DND-41 (cell line): ENCODE measurements around the gene SPACA6.

Source experiments
- CTCF ChIP-seq: IDR thresholded peaks from 2 replicates; pipeline ENCODE4 v1.5.1; 2012; ENCODE audit warnings: borderline replicate concordance, low read length, moderate library complexity, mild to moderate bottlenecking; ENCODE audit not compliant: poor library complexity, severe bottlenecking; ENCODE audit errors: extremely low read depth
- EZH2 ChIP-seq: IDR thresholded peaks from 3 replicates; pipeline ENCODE4 v1.6.1; 2012; ENCODE audit warnings: borderline replicate concordance, low read depth, mild to moderate bottlenecking, moderate library complexity, low read length, inconsistent platforms; ENCODE audit not compliant: severe bottlenecking

GRCh38 chr19:51724543-51724942 lies 31.4 kb downstream of the SPACA6 start:
- TF ChIP-seq CTCF (no peak), EZH2 (no peak)
